IPS DF 6.9 (cell line): ENCODE measurements around the gene STEAP3.

Source experiments
- DNase-seq: peaks from one replicate; pipeline ENCODE4 v3.0.0-alpha.2; 2013; ENCODE audit warnings: low read depth, low spot score
- H3K27ac ChIP-seq: one replicate; pipeline ENCODE4 v1.5.1; 2013; ENCODE audit warnings: low read length, control low read depth
- H3K27me3 ChIP-seq: 2 replicates; pipeline ENCODE4 v1.6.1; 2013; ENCODE audit warnings: mild to moderate bottlenecking, low read length; ENCODE audit not compliant: control insufficient read depth, insufficient read depth
- H3K36me3 ChIP-seq: 2 replicates; pipeline ENCODE4 v1.6.1; 2013; ENCODE audit warnings: low read length; ENCODE audit not compliant: control insufficient read depth, insufficient read depth
- H3K4me1 ChIP-seq: 2 replicates; pipeline ENCODE4 v1.6.1; 2013; ENCODE audit warnings: low read length; ENCODE audit not compliant: control insufficient read depth, insufficient read depth
- H3K4me3 ChIP-seq: 2 replicates; pipeline ENCODE4 v1.5.1; 2013; ENCODE audit warnings: mild to moderate bottlenecking, low read length
- H3K9me3 ChIP-seq: 2 replicates; pipeline ENCODE4 v1.6.1; 2013; ENCODE audit warnings: low read length, inconsistent platforms; ENCODE audit not compliant: control insufficient read depth, insufficient read depth
- WGBS: extraction: QIAGEN DNeasy Blood & Tissue Kit; methylation state at CpG from one replicate; pipeline ENCODE4 v1.1.7; 2013; ENCODE audit warnings: mixed read lengths, missing lambda C conversion rate; ENCODE audit not compliant: insufficient read length, insufficient coverage; 5-methylcytosine and 5-hydroxymethylcytosine counted together

The STEAP3 gene

DNA sequence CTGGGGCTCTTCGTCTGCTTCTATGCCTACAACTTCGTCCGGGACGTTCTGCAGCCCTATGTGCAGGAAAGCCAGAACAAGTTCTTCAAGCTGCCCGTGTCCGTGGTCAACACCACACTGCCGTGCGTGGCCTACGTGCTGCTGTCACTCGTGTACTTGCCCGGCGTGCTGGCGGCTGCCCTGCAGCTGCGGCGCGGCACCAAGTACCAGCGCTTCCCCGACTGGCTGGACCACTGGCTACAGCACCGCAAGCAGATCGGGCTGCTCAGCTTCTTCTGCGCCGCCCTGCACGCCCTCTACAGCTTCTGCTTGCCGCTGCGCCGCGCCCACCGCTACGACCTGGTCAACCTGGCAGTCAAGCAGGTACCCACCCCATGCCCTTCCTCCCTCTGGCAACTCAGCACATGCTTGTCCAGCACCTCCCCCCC is 24.2 kb downstream of the STEAP3 start:
- Histone ChIP-seq H3K4me1 (peaks cover 2% of the 10 kb centered on the region; the same call in 1 of the 2 replicates), H3K36me3 (peaks cover 4% of the 10 kb centered on the region), H3K9me3 (no peaks in the 10 kb centered on the region), H3K27me3 (no peaks in the 10 kb centered on the region), H3K27ac (no peak overlapping the region), H3K4me3 (no peak overlapping the region)
- no peak for DNase-seq
- no CpG with 5 or more reads among the region's 29 CpGs for WGBS

DNA sequence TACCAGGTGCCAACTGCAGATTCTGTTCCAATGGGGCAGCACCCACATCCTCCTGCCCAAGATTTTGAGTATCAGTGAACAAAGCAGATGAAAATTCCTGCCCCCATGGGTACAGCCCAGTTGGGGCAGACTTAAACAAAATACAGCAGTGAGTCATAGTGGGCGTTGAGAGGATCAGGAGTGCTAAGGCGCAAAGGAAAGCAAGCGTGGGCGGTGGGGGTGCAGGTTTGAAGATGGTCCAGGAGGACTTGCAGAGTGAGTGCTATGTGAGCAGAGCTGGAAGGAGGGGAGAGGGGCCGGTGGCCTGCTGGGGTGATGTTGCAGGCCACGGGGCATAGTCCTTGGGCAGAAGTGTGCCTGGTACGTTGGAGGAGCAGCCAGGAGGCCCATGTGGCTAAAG is 24.7 kb downstream of the STEAP3 start:
- H3K4me1 ChIP-seq: peaks cover 2% of the 10 kb centered on the region; the same call in 1 of the 2 replicates
- DNase-seq: no peak
- H3K9me3 ChIP-seq: no peaks in the 10 kb centered on the region
- no peak overlapping the region for H3K4me3 ChIP-seq
- H3K27ac ChIP-seq: no peak overlapping the region
- no peaks in the 10 kb centered on the region for H3K27me3 ChIP-seq
- peaks cover 4% of the 10 kb centered on the region for H3K36me3 ChIP-seq
- WGBS: no CpG with 5 or more reads among the region's 7 CpGs

DNA sequence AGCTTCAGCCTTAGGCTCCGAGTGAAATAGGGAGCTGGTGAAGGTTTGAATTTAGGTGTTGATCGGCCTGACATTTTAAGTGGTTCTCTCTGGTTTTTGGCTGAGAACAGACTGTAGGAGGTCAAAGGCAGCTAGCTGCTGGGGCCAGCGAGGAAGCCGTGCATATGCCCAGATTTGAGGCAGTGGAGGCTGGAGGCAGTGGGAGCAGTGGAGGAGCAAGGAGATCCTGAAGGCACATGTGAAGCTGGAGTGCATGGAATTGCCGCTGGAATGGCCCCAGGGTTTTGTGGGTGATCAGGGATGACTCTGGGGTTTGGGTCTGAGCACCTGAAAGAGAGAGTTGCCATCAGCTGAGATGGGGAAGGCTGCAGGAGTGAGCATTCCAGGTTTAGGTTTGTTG is 25.1 kb downstream of the STEAP3 start:
- H3K27me3 ChIP-seq: no peaks in the 10 kb centered on the region
- H3K27ac ChIP-seq: no peak overlapping the region
- DNase-seq: no peak
- peaks cover 4% of the 10 kb centered on the region for H3K36me3 ChIP-seq
- no peak overlapping the region for H3K4me3 ChIP-seq
- H3K9me3 ChIP-seq: no peaks in the 10 kb centered on the region
- H3K4me1 ChIP-seq: peaks cover 2% of the 10 kb centered on the region; the same call in 1 of the 2 replicates
- WGBS: no CpG with 5 or more reads among the region's 5 CpGs

DNA sequence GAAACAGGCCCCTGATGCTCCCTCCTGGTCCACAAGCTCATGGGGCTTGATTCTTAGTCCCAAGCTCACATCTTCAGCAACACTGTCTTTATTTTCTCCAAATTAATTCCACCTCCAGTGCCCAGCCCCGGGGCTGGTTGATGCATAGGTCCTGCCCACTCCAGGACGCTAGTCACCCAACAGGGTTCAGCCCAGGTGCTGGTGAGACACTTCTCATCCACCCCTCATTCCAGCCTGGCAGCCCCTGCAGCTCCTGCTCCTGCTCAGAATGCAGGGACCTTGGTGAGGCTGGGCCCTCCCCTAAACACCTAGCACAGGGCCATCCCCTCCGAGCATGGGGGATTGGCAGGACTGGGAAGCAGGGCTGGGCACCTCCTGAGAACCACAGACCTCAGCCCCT is 25.7 kb downstream of the STEAP3 start:
- H3K9me3 ChIP-seq: no peaks in the 10 kb centered on the region
- no peak overlapping the region for H3K4me3 ChIP-seq
- no peaks in the 10 kb centered on the region for H3K27me3 ChIP-seq
- peaks cover 4% of the 10 kb centered on the region for H3K36me3 ChIP-seq
- no peak for DNase-seq
- H3K27ac ChIP-seq: no peak overlapping the region
- H3K4me1 ChIP-seq: peaks cover 2% of the 10 kb centered on the region; the same call in 1 of the 2 replicates
- no CpG with 5 or more reads among the region's 3 CpGs for WGBS

DNA sequence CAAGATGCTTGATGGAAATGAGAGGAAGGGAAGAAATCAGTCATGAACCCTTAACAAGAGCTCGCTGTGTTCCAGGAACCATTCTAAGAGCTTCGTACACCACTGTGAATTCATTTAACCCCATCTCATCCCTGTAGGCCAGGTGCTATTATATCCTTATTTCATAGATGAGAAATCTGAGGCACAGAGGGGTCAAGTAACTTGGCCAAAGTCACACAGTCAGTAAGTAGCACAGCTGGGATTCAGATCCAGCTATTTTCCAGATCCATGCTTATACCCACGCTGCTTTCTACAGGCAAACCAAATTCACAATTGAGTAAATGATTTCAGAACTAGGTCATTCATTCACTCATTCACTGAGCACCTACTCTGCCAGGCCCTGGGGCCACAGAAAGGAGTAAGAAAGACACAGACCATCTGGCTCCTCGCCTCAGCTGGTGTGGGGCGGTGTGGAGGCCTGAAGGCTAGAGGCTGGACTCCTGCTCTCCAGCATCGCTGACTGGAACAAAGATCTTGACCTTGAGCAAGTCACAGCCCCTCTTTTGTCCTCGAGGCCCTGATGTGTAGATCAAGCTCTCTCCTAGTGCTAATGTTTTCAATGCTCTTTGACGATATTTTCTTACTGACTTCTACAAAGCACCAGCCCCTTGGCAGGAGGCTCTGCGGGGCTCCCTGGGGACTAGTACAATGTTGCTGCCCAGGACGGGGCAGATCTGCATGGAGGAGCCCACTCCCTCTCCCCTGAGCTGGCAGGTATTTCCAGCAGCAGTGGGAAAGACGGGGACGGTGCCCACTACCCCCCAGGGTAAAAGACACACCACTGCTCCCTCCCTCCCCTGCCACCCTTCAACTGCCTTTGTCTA is 26.5 kb downstream of the STEAP3 start:
- no CpG with 5 or more reads among the region's 12 CpGs for WGBS

DNA sequence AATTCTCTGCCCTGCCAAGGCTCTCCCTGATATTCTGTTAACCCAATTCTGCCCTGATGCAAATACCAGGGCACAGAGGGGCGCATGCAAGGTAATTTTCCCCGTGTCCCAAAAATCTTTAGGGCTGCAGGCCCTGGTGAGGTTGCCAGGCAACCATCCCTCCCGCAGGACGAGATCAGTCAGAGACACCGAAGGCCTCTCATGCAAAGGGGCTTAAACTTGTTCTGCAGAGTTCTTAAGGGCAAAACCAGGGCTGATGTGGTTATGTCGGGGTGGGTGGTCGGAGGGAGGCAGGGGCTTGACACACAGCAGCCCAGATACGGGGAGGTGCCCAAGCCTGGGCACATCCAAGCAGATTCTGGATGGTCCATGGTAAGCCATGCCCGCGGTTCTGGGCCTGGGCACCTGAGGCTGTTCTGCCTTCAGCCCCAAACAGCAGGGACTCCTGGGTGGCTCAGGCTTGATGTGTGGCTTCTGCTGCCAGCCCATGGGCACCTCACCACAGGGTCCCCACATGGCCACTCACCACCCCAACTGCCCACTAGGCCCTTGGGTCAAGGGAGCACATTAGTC is 27.2 kb downstream of the STEAP3 start:
- Histone ChIP-seq H3K4me3 (no peak overlapping the region), H3K9me3 (no peaks in the 10 kb centered on the region), H3K4me1 (peaks cover 7% of the 10 kb centered on the region), H3K27me3 (no peaks in the 10 kb centered on the region), H3K36me3 (peaks cover 4% of the 10 kb centered on the region; the same call in 1 of the 2 replicates), H3K27ac (no peak overlapping the region)
- no peak for DNase-seq
- no CpG with 5 or more reads among the region's 10 CpGs for WGBS

More for the DNA sequence above, 26.5 kb downstream of the STEAP3 start:
- peaks cover 4% of the 10 kb centered on the region for H3K36me3 ChIP-seq
- no peak overlapping the region for H3K27ac ChIP-seq
- no peak overlapping the region for H3K4me3 ChIP-seq
- no peaks in the 10 kb centered on the region for H3K27me3 ChIP-seq
- DNase-seq: no peak
- peaks cover 6% of the 10 kb centered on the region for H3K4me1 ChIP-seq
- no peaks in the 10 kb centered on the region for H3K9me3 ChIP-seq

DNA sequence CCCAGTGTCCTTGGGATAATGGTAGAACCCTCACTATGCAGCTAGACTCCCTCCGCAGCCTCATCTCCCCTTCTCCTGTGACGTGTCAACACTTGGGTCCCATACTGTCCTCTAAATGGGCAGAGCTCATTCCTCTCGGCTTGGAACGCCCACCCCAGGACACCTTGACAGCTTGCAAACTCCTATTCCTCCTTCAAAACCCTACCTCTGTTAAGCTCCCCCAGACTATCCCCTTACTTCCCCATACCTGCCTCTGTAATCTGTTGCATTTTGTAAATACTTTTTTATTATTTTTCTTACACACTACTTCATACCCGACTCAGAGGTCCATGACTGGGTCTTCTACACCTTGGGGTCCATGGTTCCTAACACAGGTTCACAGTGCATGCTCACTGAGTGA is 28.0 kb downstream of the STEAP3 start:
- H3K27ac ChIP-seq: no peak overlapping the region
- no peak overlapping the region for H3K4me3 ChIP-seq
- no peaks in the 10 kb centered on the region for H3K9me3 ChIP-seq
- H3K4me1 ChIP-seq: peaks cover 9% of the 10 kb centered on the region
- no peak for DNase-seq
- peaks cover 4% of the 10 kb centered on the region; the same call in 1 of the 2 replicates for H3K36me3 ChIP-seq
- WGBS: no CpG with 5 or more reads among the region's 5 CpGs
- no peaks in the 10 kb centered on the region for H3K27me3 ChIP-seq

DNA sequence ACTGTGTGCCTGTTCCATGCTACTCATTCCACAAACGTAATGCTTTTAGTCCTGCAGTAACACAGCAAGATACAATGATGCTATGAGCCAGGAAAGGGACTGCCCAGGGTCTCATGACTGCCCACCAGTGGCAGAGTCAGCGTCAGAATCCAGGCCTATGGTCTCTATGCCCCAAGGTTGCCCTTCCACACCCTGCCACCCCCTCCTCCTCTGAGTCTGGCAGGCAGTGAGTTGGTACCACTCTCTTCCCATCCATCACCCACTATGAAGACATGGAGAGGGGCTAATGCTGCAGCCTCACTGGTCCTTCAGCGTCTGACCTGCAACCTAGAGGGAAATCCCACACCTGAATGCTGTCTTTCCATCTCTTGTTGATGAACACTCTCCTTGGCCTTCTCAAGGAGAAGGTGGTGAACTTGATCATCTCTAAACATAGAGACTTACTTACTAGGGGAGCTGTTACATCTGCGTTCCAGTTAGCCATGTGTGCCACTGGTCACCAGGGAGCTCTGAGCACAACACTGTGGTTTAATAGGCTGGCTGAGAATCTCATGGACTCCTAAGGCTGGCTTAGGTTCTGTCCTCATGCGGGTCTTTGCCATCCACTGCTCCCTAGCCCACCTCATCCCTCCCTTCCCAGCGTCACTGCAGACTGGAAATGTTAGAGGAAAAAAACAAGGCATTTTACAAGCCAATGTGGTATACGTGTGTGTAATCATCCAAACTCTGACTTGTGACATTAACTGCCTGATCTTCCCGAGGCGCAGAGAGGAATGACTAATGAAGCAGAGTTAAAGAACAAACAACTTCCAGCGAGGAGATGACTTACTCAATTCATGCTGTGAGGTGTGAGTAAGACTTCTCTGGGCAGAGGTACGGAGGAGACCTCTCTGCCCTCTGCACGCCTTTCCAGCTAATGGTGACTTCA is 28.8 kb downstream of the STEAP3 start:
- no CpG with 5 or more reads among the region's 12 CpGs for WGBS
- Histone ChIP-seq H3K36me3 (peaks cover 4% of the 10 kb centered on the region; the same call in 1 of the 2 replicates), H3K4me1 (peaks cover 9% of the 10 kb centered on the region), H3K27me3 (no peaks in the 10 kb centered on the region), H3K27ac (no peak overlapping the region), H3K4me3 (no peak overlapping the region), H3K9me3 (no peaks in the 10 kb centered on the region)
- DNase-seq: no peak

DNA sequence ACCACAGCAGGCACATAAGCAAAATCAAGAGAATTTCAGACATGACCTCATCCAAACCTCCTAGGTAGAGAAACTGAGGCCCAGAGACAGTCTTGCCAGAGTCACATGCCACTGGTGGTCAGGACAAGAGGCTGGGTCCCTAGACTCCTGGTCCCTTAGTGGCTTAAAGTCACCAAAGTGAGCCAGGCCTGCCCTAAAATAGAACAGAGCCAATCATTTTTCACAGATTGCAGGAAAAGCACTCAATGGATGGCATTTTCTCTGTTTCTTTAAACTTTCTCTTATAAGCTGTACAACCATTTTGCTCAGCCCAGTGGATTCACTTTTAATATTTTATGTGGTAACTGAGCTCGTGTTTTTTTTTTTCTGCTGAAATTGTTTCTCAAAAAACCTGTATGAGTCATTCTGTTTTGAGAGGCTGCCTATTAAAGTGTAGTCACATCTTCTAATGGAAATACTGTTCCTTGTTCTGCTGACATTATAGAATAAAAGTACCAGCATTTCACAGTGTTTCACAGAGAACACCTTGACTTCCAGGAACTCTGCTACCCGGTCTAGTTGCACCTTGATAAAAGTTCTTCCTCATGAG is 29.6 kb downstream of the STEAP3 start:
- H3K9me3 ChIP-seq: no peaks in the 10 kb centered on the region
- no peaks in the 10 kb centered on the region for H3K36me3 ChIP-seq
- no CpG with 5 or more reads among the region's 2 CpGs for WGBS
- no peak for DNase-seq
- no peak overlapping the region for H3K4me3 ChIP-seq
- H3K27ac ChIP-seq: no peak overlapping the region
- H3K27me3 ChIP-seq: no peaks in the 10 kb centered on the region
- H3K4me1 ChIP-seq: peaks cover 10% of the 10 kb centered on the region; the same call in 1 of the 2 replicates
